SU-DHL-6 (cell line): ENCODE measurements around the gene RELL1.

Experiments
- H2AFZ ChIP-seq: fragments of 200-600 bp; sonication (generic); 2 replicates; pipeline ENCODE4 v1.6.1; 2014; ENCODE audit warnings: low read depth, mild to moderate bottlenecking, moderate library complexity, mixed read lengths, antibody characterized with exemption, low read length; ENCODE audit not compliant: severe bottlenecking
- H3F3A ChIP-seq: fragments of 200-600 bp; shearing (Covaris generic); 2 replicates; pipeline ENCODE4 v1.6.0; 2016; ENCODE audit warnings: antibody characterized with exemption, mild to moderate bottlenecking; ENCODE audit not compliant: insufficient read depth
- H3K27ac ChIP-seq: fragments of 200-600 bp; sonication (generic); 2 replicates; pipeline ENCODE4 v1.5.1; 2016; ENCODE audit warnings: low read depth, mild to moderate bottlenecking, low read length, moderate library complexity, mixed read lengths
- H3K27me3 ChIP-seq: fragments of 200-600 bp; sonication (generic), shearing (Covaris generic); 2 replicates; pipeline ENCODE4 v1.6.0; 2014; ENCODE audit warnings: mild to moderate bottlenecking, low read length
- H3K36me3 ChIP-seq: fragments of 200-600 bp; sonication (generic); 2 replicates; pipeline ENCODE4 v1.6.1; 2014; ENCODE audit warnings: mild to moderate bottlenecking, low read length, mixed read lengths
- H3K4me2 ChIP-seq: fragments of 300-600, 200-600 bp; shearing (Covaris generic), sonication (generic); 2 replicates; pipeline ENCODE4 v1.6.0; 2014; ENCODE audit warnings: low read length, low read depth, mild to moderate bottlenecking; ENCODE audit not compliant: poor library complexity, severe bottlenecking
- H3K4me3 ChIP-seq: fragments of 200-600 bp; sonication (generic); 2 replicates; pipeline ENCODE4 v1.5.1; 2014; ENCODE audit warnings: antibody characterized with exemption, low read length, mild to moderate bottlenecking, mixed read lengths; ENCODE audit not compliant: insufficient read depth, poor library complexity, severe bottlenecking
- H3K79me2 ChIP-seq: fragments of 200-600 bp; sonication (generic); 2 replicates; pipeline ENCODE4 v1.6.1; 2014; ENCODE audit warnings: mild to moderate bottlenecking, low read length, moderate library complexity; ENCODE audit not compliant: insufficient read depth
- H3K9ac ChIP-seq: fragments of 200-600 bp; sonication (generic); 2 replicates; pipeline ENCODE4 v1.7.0; 2014; ENCODE audit warnings: mild to moderate bottlenecking, low read length
- H3K9me2 ChIP-seq: fragments of 200-600 bp; sonication (generic); replicated peaks from 2 replicates; pipeline ENCODE4 v1.6.1; 2014; ENCODE audit warnings: low read length; ENCODE audit not compliant: insufficient read depth
- H3K9me3 ChIP-seq: fragments of 200-600 bp; sonication (generic); 2 replicates; pipeline ENCODE4 v1.6.1; 2014; ENCODE audit warnings: low read length, mixed read lengths; ENCODE audit not compliant: insufficient read depth
- H4K20me1 ChIP-seq: fragments of 200-600 bp; sonication (generic); 2 replicates; pipeline ENCODE4 v1.6.1; 2014; ENCODE audit warnings: low read depth, mild to moderate bottlenecking, antibody characterized with exemption, low read length, moderate library complexity, mixed read lengths
- CTCF ChIP-seq: fragments of 200-600 bp; sonication (generic); IDR thresholded peaks from one replicate; pipeline ENCODE4 v1.5.1; 2017; ENCODE audit warnings: antibody characterized with exemption, mild to moderate bottlenecking, low read length, moderate library complexity; ENCODE audit not compliant: insufficient read depth, poor library complexity, severe bottlenecking
- EZH2phosphoT487 ChIP-seq: fragments of 200-600 bp; sonication (generic), shearing (Covaris generic); conservative IDR thresholded peaks from 2 replicates; pipeline ENCODE4 v1.6.1; 2018; ENCODE audit warnings: mild to moderate bottlenecking, antibody characterized with exemption, low read length, moderate library complexity, mixed read lengths

The RELL1 gene

DNA sequence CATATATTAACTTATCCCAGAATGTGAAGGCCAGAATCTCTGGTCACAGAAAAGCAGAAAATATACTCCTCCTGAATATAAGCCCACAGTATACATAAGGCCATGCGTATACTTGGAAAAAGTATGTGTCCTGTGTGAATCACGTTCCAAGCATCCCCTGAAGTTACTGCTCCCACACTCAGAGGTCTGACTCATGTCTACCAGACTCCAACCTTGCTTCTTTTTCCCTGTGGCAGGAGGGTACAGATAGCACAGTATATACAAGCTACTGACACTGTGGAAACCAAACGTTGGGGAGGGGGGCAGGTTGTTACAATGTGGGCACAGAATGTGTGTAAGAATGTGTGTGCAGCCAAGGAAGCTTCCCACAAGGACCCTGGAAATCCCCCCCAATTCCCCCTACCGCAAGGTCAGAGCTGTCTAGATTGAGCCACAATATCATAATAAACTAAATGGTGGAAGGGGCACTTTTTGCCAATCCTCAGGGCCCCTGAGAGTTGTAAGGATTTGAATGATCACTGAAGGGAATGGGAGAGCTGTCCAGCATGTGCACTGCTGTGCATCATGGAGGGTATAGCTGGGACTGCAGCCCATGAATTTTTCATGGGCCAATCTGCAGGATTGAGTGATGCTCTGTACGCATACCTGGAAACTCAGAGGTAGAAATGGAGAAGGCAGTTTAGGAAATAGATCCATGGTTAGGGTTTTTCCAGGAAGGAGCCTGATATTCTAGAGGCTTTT, 7.4 kb upstream of the RELL1 start:
- no peak overlapping the region for H3K27ac ChIP-seq
- H3K4me2 ChIP-seq, result no peak overlapping the region
- H3K9me2 ChIP-seq, result no peaks in the 10 kb centered on the region
- H3K27me3 ChIP-seq, result no peaks in the 10 kb centered on the region
- H3K9ac ChIP-seq, result no peak overlapping the region
- H3K36me3 ChIP-seq, result no peaks in the 10 kb centered on the region
- no peak overlapping the region for H2AFZ ChIP-seq
- H3K9me3 ChIP-seq, result no peaks in the 10 kb centered on the region
- H3F3A ChIP-seq, result no peaks in the 10 kb centered on the region
- H3K4me3 ChIP-seq, result no peak overlapping the region
- H3K79me2 ChIP-seq, result no peaks in the 10 kb centered on the region
- TF ChIP-seq CTCF, result no peak
- TF ChIP-seq EZH2phosphoT487, result no peak
- no peaks in the 10 kb centered on the region for H4K20me1 ChIP-seq

DNA sequence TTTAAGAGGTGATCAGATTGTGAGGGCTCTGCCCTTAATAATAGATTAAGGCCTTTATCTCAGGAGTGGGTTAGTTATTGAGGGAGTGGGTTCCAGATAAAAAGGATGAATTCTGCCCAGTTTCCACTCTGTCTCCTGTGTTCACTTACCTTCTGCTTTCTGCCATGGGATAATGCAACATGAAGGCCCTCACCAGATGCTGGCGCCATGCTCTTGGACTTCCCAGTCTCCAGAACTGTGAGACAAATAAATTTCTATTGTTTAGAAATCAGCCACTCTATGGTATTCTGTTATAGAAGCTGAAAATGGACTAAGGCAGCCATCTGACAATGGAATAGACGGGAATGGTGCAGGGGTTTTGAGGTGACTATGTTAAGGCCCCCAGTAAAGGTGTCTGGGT, 6.9 kb upstream of the RELL1 start:
- Histone ChIP-seq H2AFZ (no peak overlapping the region), H3K27ac (no peak overlapping the region), H3K27me3 (no peaks in the 10 kb centered on the region), H3K9me3 (no peaks in the 10 kb centered on the region), H3K79me2 (no peaks in the 10 kb centered on the region), H3K4me3 (no peak overlapping the region), H3K9ac (no peak overlapping the region), H3K36me3 (no peaks in the 10 kb centered on the region), H4K20me1 (no peaks in the 10 kb centered on the region), H3K9me2 (no peaks in the 10 kb centered on the region), H3F3A (no peaks in the 10 kb centered on the region), H3K4me2 (no peak overlapping the region)
- TF ChIP-seq EZH2phosphoT487 (no peak), CTCF (no peak)

GRCh38 chr4:37690976-37691375, 4.8 kb upstream of the RELL1 start:
- Histone ChIP-seq H3K27me3 (no peaks in the 10 kb centered on the region), H3F3A (no peaks in the 10 kb centered on the region), H3K9me3 (no peaks in the 10 kb centered on the region), H3K9me2 (no peaks in the 10 kb centered on the region), H4K20me1 (no peaks in the 10 kb centered on the region), H3K27ac (no peak overlapping the region), H3K79me2 (no peaks in the 10 kb centered on the region), H3K36me3 (no peaks in the 10 kb centered on the region), H3K4me2 (no peak overlapping the region), H2AFZ (no peak overlapping the region), H3K9ac (no peak overlapping the region), H3K4me3 (no peak overlapping the region)
- no peak for TF ChIP-seq EZH2phosphoT487
- no peak for TF ChIP-seq CTCF
